PC-9 (cell line): ENCODE measurements around the gene ATRNL1. TPM values are rescaled to one million over a fixed set of nuclear protein-coding genes. Genes with fewer than 3 reads are reported as not detected.

Experiments
- BruUV-seq: library from RNA; stranded (reverse); fragments of 400-500 nt; replicated peaks from 2 replicates; lab custom pipeline; 2021; lab: Mats Ljungman, UMichigan
- CTCF ChIA-PET: fragments of 300-600 bp; sonication (Branson Sonifier 250); formaldehyde crosslinking; loops from one replicate; lab custom pipeline; 2022; ENCODE audit warnings: antibody characterized with exemption; lab: Charles Lee
- POLR2A ChIA-PET: fragments of 300-600 bp; sonication (Branson Sonifier 250); formaldehyde crosslinking; loops from one replicate; lab custom pipeline; 2022; ENCODE audit warnings: antibody characterized with exemption; ENCODE audit not compliant: unreplicated experiment; lab: Charles Lee
- DNase-seq, 2 experiments: peaks; one replicate each; pipeline versions ENCODE4 v3.0.0 to v3.0.0-alpha.2; 2015 to 2022; ENCODE audit warnings: mixed read lengths in 1 of 2
- H2AFZ ChIP-seq: fragments of 200-600 bp; sonication (generic); 2 replicates; pipeline ENCODE4 v1.8.1; 2017; ENCODE audit warnings: antibody characterized with exemption
- H3F3A ChIP-seq: fragments of 200-600 bp; sonication (generic); 2 replicates; pipeline ENCODE4 v1.8.1; 2017; ENCODE audit warnings: antibody characterized with exemption, mild to moderate bottlenecking, low read depth; ENCODE audit not compliant: insufficient read depth
- H3K27ac ChIP-seq: fragments of 200-600 bp; sonication (generic); 2 replicates; pipeline ENCODE4 v1.6.1; 2016; ENCODE audit warnings: mixed run types
- H3K27me3 ChIP-seq: fragments of 200-600 bp; sonication (generic); 2 replicates; pipeline ENCODE4 v1.6.1; 2016; ENCODE audit warnings: low read depth, mixed run types; ENCODE audit not compliant: insufficient read depth
- H3K36me3 ChIP-seq: fragments of 200-600 bp; sonication (generic); 2 replicates; pipeline ENCODE4 v1.6.1; 2016; ENCODE audit warnings: low read depth, mixed run types
- H3K4me1 ChIP-seq: fragments of 200-600 bp; sonication (generic); replicated peaks from 2 replicates; pipeline ENCODE4 v1.6.1; 2016; ENCODE audit warnings: mixed run types; ENCODE audit not compliant: insufficient read depth
- H3K4me2 ChIP-seq: fragments of 200-600 bp; sonication (generic); 2 replicates; pipeline ENCODE4 v1.6.1; 2017; ENCODE audit warnings: mixed run types
- H3K4me3 ChIP-seq: fragments of 200-600 bp; sonication (generic); 2 replicates; pipeline ENCODE4 v1.6.1; 2016; ENCODE audit warnings: mixed run types
- H3K79me2 ChIP-seq: fragments of 200-600 bp; sonication (generic); 2 replicates; pipeline ENCODE4 v1.6.1; 2017; ENCODE audit warnings: low read depth, mixed run types
- H3K9me2 ChIP-seq: fragments of 200-600 bp; sonication (generic); 2 replicates; pipeline ENCODE4 v1.8.1; 2017; ENCODE audit warnings: mild to moderate bottlenecking; ENCODE audit not compliant: insufficient read depth
- H3K9me3 ChIP-seq: fragments of 200-600 bp; sonication (generic); 2 replicates; pipeline ENCODE4 v1.8.1; 2016; ENCODE audit warnings: low read depth; ENCODE audit not compliant: insufficient read depth
- H4K20me1 ChIP-seq: fragments of 200-600 bp; sonication (generic); 2 replicates; pipeline ENCODE4 v1.8.1; 2017; ENCODE audit not compliant: insufficient read depth
- CTCF ChIP-seq: fragments of 200-600 bp; sonication (generic); conservative IDR thresholded peaks from 2 replicates; pipeline ENCODE4 v1.6.1; 2017; ENCODE audit warnings: mixed run types, antibody characterized with exemption, mild to moderate bottlenecking, moderate library complexity
- EZH2 ChIP-seq: fragments of 200-600 bp; sonication (generic); IDR thresholded peaks from 2 replicates; pipeline ENCODE4 v1.8.0; 2017; ENCODE audit warnings: antibody characterized with exemption, low read depth
- intact Hi-C: fragments of 100-400 bp; cut with micrococcal nuclease; formaldehyde crosslinking; loops from one replicate; pipeline ENCODE4 v1.10.0; 2022; ENCODE audit not compliant: unreplicated experiment
- total RNA-seq: library from RNA; stranded (reverse); gene quantifications from 2 replicates; pipeline ENCODE4 v1.2.3, GENCODE V29; 2021

Gene ATRNL1
- total RNA-seq, 1 experiment from 2014 or later, result not detected

- Histone ChIP-seq H3K4me3 (no peak overlapping the region), H3K9me3 (no peaks in the 10 kb centered on the region), H4K20me1 (no peaks in the 10 kb centered on the region), H3K4me1 (no peaks in the 10 kb centered on the region), H3K27ac (no peak overlapping the region), H2AFZ (no peak overlapping the region), H3K4me2 (no peak overlapping the region), H3K36me3 (no peaks in the 10 kb centered on the region), H3K79me2 (no peaks in the 10 kb centered on the region), H3K27me3 (no peaks in the 10 kb centered on the region), H3K9me2 (no peaks in the 10 kb centered on the region), H3F3A (no peaks in the 10 kb centered on the region)
- DNase-seq, result no peak
- ChIA-PET CTCF (no interaction called here), POLR2A (no interaction called here)
- TF ChIP-seq EZH2, result no peak
- TF ChIP-seq CTCF, result no peak
- no TSS peak for BruUV-seq
- intact Hi-C loops, result no loop called here
Observed at GRCh38 chr10:115909037-115909436, 815.9 kb downstream of the ATRNL1 start.

- ChIA-PET POLR2A (no interaction called here), CTCF (no interaction called here)
- Histone ChIP-seq H3K4me3 (no peak overlapping the region), H3K9me2 (no peaks in the 10 kb centered on the region), H4K20me1 (no peaks in the 10 kb centered on the region), H2AFZ (no peak overlapping the region), H3K79me2 (no peaks in the 10 kb centered on the region), H3K36me3 (no peaks in the 10 kb centered on the region), H3K4me1 (no peaks in the 10 kb centered on the region), H3F3A (no peaks in the 10 kb centered on the region), H3K27me3 (no peaks in the 10 kb centered on the region), H3K4me2 (no peak overlapping the region), H3K9me3 (no peaks in the 10 kb centered on the region), H3K27ac (no peak overlapping the region)
- TF ChIP-seq EZH2 (no peak), CTCF (no peak)
- DNase-seq, result no peak
- intact Hi-C loops, result no loop called here
- no TSS peak for BruUV-seq
Observed at GRCh38 chr10:115909962-115910731, 817.0 kb downstream of the ATRNL1 start.

- H3K27me3 ChIP-seq, result no peaks in the 10 kb centered on the region
- no TSS peak for BruUV-seq
- no peak overlapping the region for H3K4me3 ChIP-seq
- H3K9me3 ChIP-seq, result no peaks in the 10 kb centered on the region
- no peak for TF ChIP-seq CTCF
- no peak overlapping the region for H3K4me2 ChIP-seq
- no peak overlapping the region for H3K27ac ChIP-seq
- H2AFZ ChIP-seq, result no peak overlapping the region
- no peaks in the 10 kb centered on the region for H3K9me2 ChIP-seq
- ChIA-PET CTCF (no interaction called here), POLR2A (no interaction called here)
- no peaks in the 10 kb centered on the region for H3K36me3 ChIP-seq
- no peak for DNase-seq
- intact Hi-C loops, result no loop called here
- H3K79me2 ChIP-seq, result no peaks in the 10 kb centered on the region
- H3K4me1 ChIP-seq, result no peaks in the 10 kb centered on the region
- H4K20me1 ChIP-seq, result no peaks in the 10 kb centered on the region
- H3F3A ChIP-seq, result no peaks in the 10 kb centered on the region
Observed at GRCh38 chr10:115914475-115914874, 821.3 kb downstream of the ATRNL1 start.
